Measurements from ENCODE around the gene MAP4K4.

Gene MAP4K4

DNA sequence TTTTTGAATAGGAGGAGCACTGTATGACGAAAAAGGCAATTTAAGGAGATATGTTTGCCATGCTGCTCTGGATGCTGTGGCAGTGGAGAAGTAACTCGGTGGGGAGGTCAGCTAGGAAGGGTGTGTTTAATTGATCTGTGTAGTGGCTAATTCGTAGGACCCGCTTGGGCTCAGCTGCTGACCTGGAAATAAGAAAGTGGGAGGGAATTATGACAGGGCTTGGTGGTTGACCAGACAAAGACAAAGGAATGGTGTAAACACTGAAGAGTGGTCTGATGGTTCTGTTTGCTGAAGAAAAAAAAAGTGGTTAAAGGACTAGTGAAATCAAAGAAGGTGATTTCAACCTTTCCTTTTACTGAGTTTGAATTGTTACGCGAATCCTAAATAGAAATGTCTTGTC lies 146.0 kb downstream of the MAP4K4 start:
- DNase-seq (ENCODE audit: low read depth), result no peak

GRCh38 chr2:101844055-101844635 lies 146.6 kb downstream of the MAP4K4 start:
- no peak for DNase-seq (ENCODE audit: low read depth)

GRCh38 chr2:101846973-101847372 lies 149.5 kb downstream of the MAP4K4 start:
- no peak for DNase-seq (ENCODE audit: low read depth)

DNA sequence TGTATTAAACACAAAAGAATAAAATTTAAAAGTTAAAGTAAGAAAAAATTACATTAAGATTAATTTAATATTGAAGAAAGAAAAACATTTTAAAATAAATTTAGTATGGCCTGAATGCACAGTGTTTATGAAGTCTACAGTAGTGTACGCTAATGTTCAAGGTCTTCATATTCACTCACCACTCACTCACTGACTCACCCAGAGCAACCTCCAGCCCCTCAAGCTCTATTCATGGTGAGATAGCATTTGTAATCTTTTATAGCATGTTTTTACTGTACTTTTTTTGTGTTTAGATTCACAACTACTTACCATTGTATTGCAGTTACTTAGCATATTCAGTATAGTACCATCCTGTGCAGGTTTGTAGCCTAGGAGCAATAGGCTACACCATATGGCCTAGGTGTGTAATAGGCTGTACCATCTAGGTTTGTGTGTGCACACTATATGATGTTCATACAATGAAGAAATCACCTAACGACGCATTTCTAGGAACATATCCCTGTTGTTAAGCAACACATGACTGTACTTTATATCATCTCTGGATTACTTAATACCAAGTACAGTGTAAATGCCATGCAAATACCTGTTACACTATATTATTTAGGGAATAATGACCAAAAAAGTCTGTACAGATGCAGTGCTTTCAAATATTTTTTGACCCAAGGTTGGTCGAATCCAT lies 150.3 kb downstream of the MAP4K4 start:
- DNase-seq (ENCODE audit: low read depth), result no peak

GRCh38 chr2:101848769-101849410 lies 151.4 kb downstream of the MAP4K4 start:
- no peak for DNase-seq (ENCODE audit: low read depth)

DNA sequence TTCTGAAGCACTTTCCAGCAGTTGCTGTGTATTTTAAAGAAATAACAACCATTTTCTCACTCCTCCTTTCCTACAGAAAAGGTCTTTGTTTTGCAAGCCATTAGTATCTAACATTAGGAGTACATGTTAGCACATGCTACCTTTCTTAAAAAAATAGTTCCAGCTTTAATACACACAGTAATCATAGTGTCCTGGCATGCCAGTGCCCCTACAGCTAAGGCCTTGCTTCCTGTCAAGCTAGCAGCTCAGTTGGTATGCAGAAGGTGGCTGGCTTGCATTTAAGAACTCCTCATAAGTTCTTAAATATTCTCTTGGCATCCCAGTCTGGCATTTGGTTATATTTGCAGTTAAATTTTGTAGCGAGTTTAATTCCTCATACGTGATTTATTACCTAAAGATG lies 152.9 kb downstream of the MAP4K4 start:
- no peak for DNase-seq (ENCODE audit: low read depth)

GRCh38 chr2:101850991-101851390 lies 153.5 kb downstream of the MAP4K4 start:
- no peak for DNase-seq (ENCODE audit: low read depth)

GRCh38 chr2:101852824-101853223 lies 155.3 kb downstream of the MAP4K4 start:
- no peak for DNase-seq (ENCODE audit: low read depth)

DNA sequence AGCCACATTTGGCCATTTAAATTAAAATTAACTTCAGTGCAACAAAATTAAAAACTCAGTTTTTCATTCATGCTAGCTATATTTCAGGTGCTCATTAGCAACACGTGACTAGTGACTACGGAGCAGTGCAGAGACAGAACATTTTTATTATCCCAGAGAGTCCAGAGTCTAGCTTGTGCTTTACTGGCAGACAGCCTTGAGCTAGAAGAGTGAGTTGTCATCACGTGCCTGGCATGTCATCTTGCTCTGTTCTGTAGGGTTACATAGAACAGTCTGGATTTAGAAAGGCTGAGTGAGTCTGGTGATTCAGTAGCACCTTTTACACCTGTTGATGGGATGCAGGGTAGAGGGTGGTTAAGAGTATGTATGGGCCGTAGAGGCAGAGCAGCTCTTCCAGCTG lies 157.4 kb downstream of the MAP4K4 start:
- DNase-seq (ENCODE audit: low read depth), result no peak

- DNase-seq (ENCODE audit: low read depth), result no peak
These were observed 158.3 kb downstream of the MAP4K4 start for GRCh38 chr2:101855776-101856175.

DNA sequence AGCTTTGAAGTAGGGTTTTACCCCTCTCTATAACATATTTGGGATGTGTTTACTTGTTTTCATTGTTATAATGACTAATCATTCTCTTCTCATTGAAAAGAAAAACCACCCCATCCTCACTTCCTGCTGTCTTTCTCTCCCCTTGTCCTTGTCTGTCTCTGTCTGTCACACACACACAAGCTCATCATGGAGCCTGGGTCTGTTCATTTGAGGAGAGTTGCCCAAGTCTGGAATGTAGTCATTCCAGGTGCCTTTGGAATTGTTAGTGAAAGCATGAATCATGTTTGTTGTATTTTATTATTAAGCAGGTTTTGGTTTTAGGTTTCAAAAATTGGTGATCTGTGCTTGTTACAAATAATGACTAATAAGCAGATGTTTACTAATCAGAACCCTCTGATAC lies 160.7 kb downstream of the MAP4K4 start:
- no peak for DNase-seq (ENCODE audit: low read depth)

GRCh38 chr2:101858910-101859309 lies 161.4 kb downstream of the MAP4K4 start:
- no peak for DNase-seq (ENCODE audit: low read depth)

DNA sequence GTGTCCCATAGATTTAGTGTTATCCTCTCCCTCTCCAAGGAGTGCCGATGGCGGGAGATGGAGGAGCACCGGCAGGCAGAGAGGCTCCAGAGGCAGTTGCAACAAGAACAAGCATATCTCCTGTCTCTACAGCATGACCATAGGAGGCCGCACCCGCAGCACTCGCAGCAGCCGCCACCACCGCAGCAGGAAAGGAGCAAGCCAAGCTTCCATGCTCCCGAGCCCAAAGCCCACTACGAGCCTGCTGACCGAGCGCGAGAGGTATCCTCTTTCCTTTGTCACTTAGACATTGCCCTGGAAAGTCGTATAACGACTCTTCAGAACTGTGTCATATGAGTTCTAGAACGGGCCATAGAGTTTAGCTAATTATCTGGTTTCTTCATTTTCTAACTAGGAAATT lies 162.1 kb downstream of the MAP4K4 start:
- DNase-seq (ENCODE audit: low read depth), result no peak

DNA sequence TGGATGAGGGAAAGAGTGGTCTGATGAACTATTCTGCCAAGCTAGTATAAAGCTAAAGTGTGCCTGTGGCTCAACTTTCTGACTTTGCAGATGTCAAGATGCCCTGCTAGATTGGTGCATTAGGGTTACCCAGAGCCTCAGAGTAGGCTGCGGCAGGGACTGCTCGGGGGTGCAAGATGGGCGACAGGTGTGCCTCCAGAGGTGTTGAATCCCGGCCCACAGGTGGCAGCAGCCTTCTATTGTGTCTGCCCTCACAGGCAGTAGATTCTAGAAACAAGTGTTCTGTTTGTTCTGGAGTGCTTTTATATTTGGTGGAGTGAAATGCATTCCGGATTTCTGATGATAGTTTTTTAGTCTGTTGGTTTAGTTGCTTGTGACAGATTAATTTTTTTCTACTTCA lies 162.7 kb downstream of the MAP4K4 start:
- no peak for DNase-seq (ENCODE audit: low read depth)

- DNase-seq (ENCODE audit: low read depth), result no peak
These were observed 163.3 kb downstream of the MAP4K4 start for GRCh38 chr2:101860782-101861181.

DNA sequence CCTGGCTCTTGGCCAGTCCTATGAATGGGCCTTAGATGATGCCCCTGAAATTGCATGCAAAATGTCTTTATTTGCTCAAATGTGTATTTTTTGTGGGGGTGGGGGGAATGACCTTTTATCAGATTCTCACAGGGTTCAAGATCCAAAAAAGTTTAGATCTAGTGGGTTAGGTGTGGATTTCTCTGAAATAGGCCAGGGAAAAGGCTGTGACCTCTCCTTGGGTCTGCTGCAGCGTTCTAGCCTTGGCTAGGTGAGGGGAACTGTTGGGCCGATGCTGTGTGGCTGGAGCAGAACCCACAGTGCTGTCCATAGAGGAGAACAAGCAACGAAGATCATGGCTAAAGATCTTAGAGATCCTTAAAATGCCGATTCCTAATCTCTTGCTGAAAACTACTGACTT lies 163.9 kb downstream of the MAP4K4 start:
- DNase-seq (ENCODE audit: low read depth), result no peak

GRCh38 chr2:101863534-101863933 lies 166.0 kb downstream of the MAP4K4 start:
- no peak for DNase-seq (ENCODE audit: low read depth)

- no peak for DNase-seq (ENCODE audit: low read depth)
These were observed 166.9 kb downstream of the MAP4K4 start for GRCh38 chr2:101864426-101864825.

DNA sequence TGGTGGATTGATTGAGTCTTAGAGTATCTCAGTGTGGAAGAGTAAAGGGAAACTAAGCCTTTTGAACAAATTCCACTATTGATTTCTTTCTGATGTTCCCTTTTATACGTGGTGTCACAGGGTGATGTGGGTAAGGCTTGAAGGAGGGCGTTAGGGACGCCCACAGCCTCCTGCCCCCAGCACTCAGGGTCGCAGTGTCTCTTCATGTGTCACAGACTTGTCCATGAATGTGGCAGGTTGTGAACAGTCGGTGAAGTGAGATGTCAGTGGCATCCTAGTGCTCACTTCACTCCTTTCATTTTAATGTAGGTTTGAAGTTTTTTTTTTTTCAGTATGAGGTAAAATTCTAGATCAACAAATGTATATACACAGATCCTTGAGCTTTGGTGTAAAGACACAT lies 171.0 kb downstream of the MAP4K4 start:
- no peak for DNase-seq (ENCODE audit: low read depth)

DNA sequence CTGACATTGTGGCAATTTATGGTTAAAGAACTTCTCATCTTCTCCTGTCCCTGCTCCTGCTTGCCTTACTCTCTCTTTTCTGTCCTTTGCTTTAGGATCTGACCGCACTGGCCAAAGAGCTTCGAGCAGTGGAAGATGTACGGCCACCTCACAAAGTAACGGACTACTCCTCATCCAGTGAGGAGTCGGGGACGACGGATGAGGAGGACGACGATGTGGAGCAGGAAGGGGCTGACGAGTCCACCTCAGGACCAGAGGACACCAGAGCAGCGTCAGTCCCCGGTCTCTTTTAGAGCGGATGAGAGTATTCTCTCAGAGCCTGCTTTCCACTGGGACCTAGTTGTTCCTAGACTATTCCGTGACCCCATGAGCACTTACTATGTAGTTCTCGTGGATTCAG lies 172.0 kb downstream of the MAP4K4 start:
- DNase-seq (ENCODE audit: low read depth), result no peak

DNA sequence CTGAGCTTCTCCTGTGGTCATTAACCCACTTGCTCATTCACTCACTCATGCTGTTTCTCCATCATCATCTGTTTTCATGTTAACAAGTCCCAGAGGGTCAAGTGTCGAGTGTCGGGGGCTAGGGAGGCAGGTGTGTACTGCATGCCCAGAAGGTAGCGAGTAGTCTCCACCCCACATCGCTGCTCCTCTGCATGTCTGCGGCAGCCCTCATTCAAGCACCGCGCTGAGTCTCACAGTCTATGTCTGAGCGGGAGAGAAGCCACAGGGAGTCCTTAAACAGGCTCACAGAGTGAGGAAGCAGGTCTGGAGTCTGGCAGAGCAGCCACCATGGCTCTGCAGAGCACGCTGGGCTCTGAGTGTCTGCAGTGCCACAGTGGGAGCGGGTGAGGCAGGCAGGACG lies 172.9 kb downstream of the MAP4K4 start:
- DNase-seq (ENCODE audit: low read depth), result no peak

DNA sequence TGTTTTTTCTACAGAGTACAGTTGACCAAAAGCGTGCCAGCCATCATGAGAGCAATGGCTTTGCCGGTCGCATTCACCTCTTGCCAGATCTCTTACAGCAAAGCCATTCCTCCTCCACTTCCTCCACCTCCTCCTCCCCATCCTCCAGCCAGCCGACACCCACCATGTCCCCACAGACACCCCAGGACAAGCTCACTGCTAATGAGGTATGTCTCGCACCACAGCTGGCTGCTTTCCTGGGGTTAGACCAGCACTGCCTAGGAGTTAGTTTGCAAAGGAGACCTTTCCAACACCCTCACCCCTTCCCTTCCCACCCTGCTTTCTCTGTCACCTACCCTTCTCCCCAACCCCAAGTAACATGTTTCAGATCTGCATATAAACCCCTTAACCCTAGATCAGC lies 174.0 kb downstream of the MAP4K4 start:
- DNase-seq (ENCODE audit: low read depth), result no peak

DNA sequence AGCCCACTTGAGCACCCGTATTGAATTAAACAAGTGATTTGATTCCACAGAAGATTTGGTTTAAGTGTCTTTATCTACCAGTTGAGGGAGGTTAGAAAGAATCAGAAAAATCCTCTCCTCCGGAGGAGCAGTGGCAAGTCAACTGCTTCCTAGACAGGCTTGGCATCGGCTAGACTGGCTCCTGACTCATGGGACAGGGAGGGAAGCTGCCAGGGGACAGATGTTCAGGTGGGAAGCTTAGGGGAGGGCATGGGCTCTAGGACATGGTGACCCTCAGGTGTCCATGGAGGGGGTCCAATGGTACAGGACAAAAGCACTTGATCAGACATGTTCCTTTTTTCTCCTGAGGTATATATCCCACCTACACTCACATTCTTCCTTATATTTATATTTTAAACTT lies 175.0 kb downstream of the MAP4K4 start:
- DNase-seq (ENCODE audit: low read depth), result no peak

DNA sequence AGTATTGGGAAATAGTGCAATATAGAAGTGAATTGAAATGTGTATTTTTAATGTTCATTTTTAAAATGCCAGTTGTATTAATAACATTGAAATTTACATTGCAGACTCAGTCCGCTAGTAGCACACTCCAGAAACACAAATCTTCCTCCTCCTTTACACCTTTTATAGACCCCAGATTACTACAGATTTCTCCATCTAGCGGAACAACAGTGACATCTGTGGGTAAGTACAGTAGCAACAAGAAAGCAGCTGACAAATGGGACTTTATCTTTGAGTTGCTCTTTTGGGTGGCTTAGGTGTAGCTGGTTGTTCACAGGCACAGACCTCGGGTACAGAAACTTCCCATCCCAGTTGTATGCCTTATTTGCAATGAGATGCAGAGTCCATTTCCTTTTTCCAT lies 176.0 kb downstream of the MAP4K4 start:
- DNase-seq (ENCODE audit: low read depth), result no peak
